WTC11 (cell line): Measurements from ENCODE around the gene CDH18. TPM values are rescaled to one million over a fixed set of nuclear protein-coding genes. Genes with fewer than 3 reads are reported as not detected.

Source experiments
- ATAC-seq: fragments of 200-7000 bp; cut with Tn5 transposase; 2 replicates; pipeline ENCODE4 v1.10.0; 2021; ENCODE audit warnings: mild to moderate bottlenecking, moderate library complexity
- CTCF ChIA-PET: fragments of 300-600 bp; sonication (Branson Sonifier 250); formaldehyde crosslinking; loops from one replicate; lab custom pipeline; 2021; ENCODE audit warnings: antibody characterized with exemption; lab: Charles Lee
- POLR2A ChIA-PET: fragments of 350-600 bp; sonication (Branson Sonifier 250); formaldehyde crosslinking; loops from one replicate; lab custom pipeline; 2021; ENCODE audit warnings: antibody characterized with exemption; lab: Charles Lee
- DNase-seq: peaks from one replicate; pipeline ENCODE4 v3.0.0; 2021; ENCODE audit warnings: low spot score
- H3K27ac Mint-ChIP-seq: 2 replicates; pipeline ENCODE4 v1.8.0; 2021; ENCODE audit warnings: mixed read lengths
- H3K27me3 Mint-ChIP-seq: 2 replicates; pipeline ENCODE4 v1.8.0; 2021; ENCODE audit warnings: low read depth, mild to moderate bottlenecking, moderate library complexity, mixed read lengths
- H3K36me3 Mint-ChIP-seq: 2 replicates; pipeline ENCODE4 v1.8.0; 2021; ENCODE audit warnings: mixed read lengths
- H3K4me1 Mint-ChIP-seq: 2 replicates; pipeline ENCODE4 v1.8.0; 2022; ENCODE audit warnings: mixed read lengths
- H3K4me3 Mint-ChIP-seq: 2 replicates; pipeline ENCODE4 v1.8.0; 2021; ENCODE audit warnings: mild to moderate bottlenecking, moderate library complexity, mixed read lengths
- H3K9me3 Mint-ChIP-seq: 2 replicates; pipeline ENCODE4 v1.8.0; 2021; ENCODE audit warnings: mixed read lengths
- ATF1 ChIP-seq: sonication (generic); formaldehyde crosslinking; IDR thresholded peaks from 2 replicates; pipeline ENCODE4 v1.8.1; 2023; ENCODE audit warnings: mild to moderate bottlenecking, moderate library complexity, missing genetic modification reagents
- CREB1 ChIP-seq: sonication (generic); formaldehyde crosslinking; IDR thresholded peaks from 2 replicates; pipeline ENCODE4 v1.8.0; 2023; ENCODE audit warnings: mild to moderate bottlenecking, missing genetic modification reagents
- CREM ChIP-seq: sonication (generic); formaldehyde crosslinking; IDR thresholded peaks from 2 replicates; pipeline ENCODE4 v1.8.1; 2022; ENCODE audit warnings: mild to moderate bottlenecking, missing genetic modification reagents, moderate library complexity
- MAX ChIP-seq: sonication (generic); formaldehyde crosslinking; IDR thresholded peaks from 2 replicates; pipeline ENCODE4 v1.8.0; 2022; ENCODE audit warnings: mild to moderate bottlenecking, missing genetic modification reagents
- MLX ChIP-seq: sonication (generic); formaldehyde crosslinking; IDR thresholded peaks from 2 replicates; pipeline ENCODE4 v1.8.1; 2023; ENCODE audit warnings: mild to moderate bottlenecking, missing genetic modification reagents, moderate library complexity
- NR3C1 ChIP-seq: sonication (generic); formaldehyde crosslinking; conservative IDR thresholded peaks from 2 replicates; pipeline ENCODE4 v1.8.1; 2023; ENCODE audit warnings: low read depth, mild to moderate bottlenecking, missing genetic modification reagents
- PREB ChIP-seq: sonication (generic); formaldehyde crosslinking; IDR thresholded peaks from 2 replicates; pipeline ENCODE4 v1.8.1; 2022; ENCODE audit warnings: mild to moderate bottlenecking, missing genetic modification reagents, moderate library complexity, borderline replicate concordance
- TP53 ChIP-seq: sonication (generic); formaldehyde crosslinking; IDR thresholded peaks from 2 replicates; pipeline ENCODE4 v1.8.1; 2023; ENCODE audit warnings: mild to moderate bottlenecking, missing genetic modification reagents
- USF1 ChIP-seq: sonication (generic); formaldehyde crosslinking; IDR thresholded peaks from 2 replicates; pipeline ENCODE4 v1.8.0; 2022; ENCODE audit warnings: mild to moderate bottlenecking, missing genetic modification reagents
- ZNF396 ChIP-seq: fragments of 250-450 bp; sonication (Bioruptor Pico); IDR thresholded peaks from 2 replicates; pipeline ENCODE4 v1.8.0; 2021; ENCODE audit warnings: mild to moderate bottlenecking, moderate library complexity, borderline replicate concordance
- total RNA-seq: library from RNA; stranded (reverse); gene quantifications from 3 replicates; pipeline ENCODE4 v1.2.3, GENCODE V29; 2021
- TF ChIP-seq, protein P1 (sequence below): sonication (generic); formaldehyde crosslinking; conservative IDR thresholded peaks from 2 replicates; pipeline ENCODE4 v1.8.1; 2022; ENCODE audit warnings: mild to moderate bottlenecking, missing genetic modification reagents
- TF ChIP-seq, protein P2 (sequence below): sonication (generic); formaldehyde crosslinking; IDR thresholded peaks from 2 replicates; pipeline ENCODE4 v1.8.1; 2022; ENCODE audit warnings: mild to moderate bottlenecking, moderate library complexity, missing genetic modification reagents
- TF ChIP-seq, protein P3 (sequence below): sonication (generic); formaldehyde crosslinking; IDR thresholded peaks from 2 replicates; pipeline ENCODE4 v1.8.0; 2022; ENCODE audit warnings: mild to moderate bottlenecking, missing genetic modification reagents
- TF ChIP-seq, protein P4 (sequence below): sonication (generic); formaldehyde crosslinking; IDR thresholded peaks from 2 replicates; pipeline ENCODE4 v1.8.1; 2023; ENCODE audit warnings: mild to moderate bottlenecking, missing genetic modification reagents, moderate library complexity

Gene CDH18
- total RNA-seq, 1 experiment from 2014 or later, result 0.24 TPM

DNA sequence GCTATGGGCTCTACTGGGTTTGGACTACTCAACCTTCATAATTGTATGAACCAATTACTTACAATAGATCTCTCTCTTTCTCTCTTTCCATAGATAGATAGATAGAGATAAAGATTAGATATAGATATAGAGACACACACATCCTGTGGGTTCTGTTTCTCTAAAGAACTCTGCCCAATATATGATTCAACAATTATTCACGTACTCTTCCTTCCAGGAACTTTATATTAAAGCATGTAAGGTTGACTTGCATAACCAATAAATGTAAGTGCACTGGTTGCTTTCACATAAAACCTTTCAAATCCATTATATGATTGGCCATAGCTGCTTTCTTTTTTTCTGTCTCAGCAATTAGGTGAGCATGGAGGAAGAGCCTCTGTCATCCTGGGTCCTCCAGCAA is 46.7 kb upstream of the CDH18 start:
- Mint-ChIP-seq H3K27me3 (no peaks in the 10 kb centered on the region; the same call in 1 of the 2 replicates), H3K27ac (no peak overlapping the region), H3K9me3 (peaks cover 50% of the 10 kb centered on the region), H3K36me3 (peaks cover 10% of the 10 kb centered on the region), H3K4me3 (no peak overlapping the region), H3K4me1 (peaks cover 4% of the 10 kb centered on the region; the same call in 1 of the 2 replicates)
- POLR2A ChIA-PET, result no interaction called here
- CTCF ChIA-PET, result no interaction called here
- TF ChIP-seq, protein P1, sequence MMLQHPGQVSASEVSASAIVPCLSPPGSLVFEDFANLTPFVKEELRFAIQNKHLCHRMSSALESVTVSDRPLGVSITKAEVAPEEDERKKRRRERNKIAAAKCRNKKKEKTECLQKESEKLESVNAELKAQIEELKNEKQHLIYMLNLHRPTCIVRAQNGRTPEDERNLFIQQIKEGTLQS (CRISPR knock-in tag), result no peak
- TF ChIP-seq PREB, result no peak
- no peak for DNase-seq
- no peak for ATAC-seq

- H3K4me3 Mint-ChIP-seq, result no peak overlapping the region
- peaks cover 4% of the 10 kb centered on the region; the same call in 1 of the 2 replicates for H3K4me1 Mint-ChIP-seq
- ATAC-seq, result no peak
- H3K36me3 Mint-ChIP-seq, result peaks cover 8% of the 10 kb centered on the region
- no peaks in the 10 kb centered on the region; the same call in 1 of the 2 replicates for H3K27me3 Mint-ChIP-seq
- ChIA-PET CTCF (no interaction called here), POLR2A (no interaction called here)
- peaks cover 42% of the 10 kb centered on the region for H3K9me3 Mint-ChIP-seq
- no peak for DNase-seq
- H3K27ac Mint-ChIP-seq, result no peak overlapping the region
- no peak for TF ChIP-seq CREM (CRISPR knock-in tag)
- TF ChIP-seq TP53 (CRISPR knock-in tag), result no peak
- TF ChIP-seq MAX (CRISPR knock-in tag), result no peak
- no peak for TF ChIP-seq ATF1
- TF ChIP-seq, protein P2, sequence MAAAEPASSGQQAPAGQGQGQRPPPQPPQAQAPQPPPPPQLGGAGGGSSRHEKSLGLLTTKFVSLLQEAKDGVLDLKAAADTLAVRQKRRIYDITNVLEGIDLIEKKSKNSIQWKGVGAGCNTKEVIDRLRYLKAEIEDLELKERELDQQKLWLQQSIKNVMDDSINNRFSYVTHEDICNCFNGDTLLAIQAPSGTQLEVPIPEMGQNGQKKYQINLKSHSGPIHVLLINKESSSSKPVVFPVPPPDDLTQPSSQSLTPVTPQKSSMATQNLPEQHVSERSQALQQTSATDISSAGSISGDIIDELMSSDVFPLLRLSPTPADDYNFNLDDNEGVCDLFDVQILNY (CRISPR knock-in tag), result no peak
- no peak for TF ChIP-seq ZNF396 (CRISPR knock-in tag)
- TF ChIP-seq CREB1, result no peak
- no peak for TF ChIP-seq USF1 (CRISPR knock-in tag)
- no peak for TF ChIP-seq MLX
These were observed 45.9 kb upstream of the CDH18 start for GRCh38 chr5:20033881-20034280.

DNA sequence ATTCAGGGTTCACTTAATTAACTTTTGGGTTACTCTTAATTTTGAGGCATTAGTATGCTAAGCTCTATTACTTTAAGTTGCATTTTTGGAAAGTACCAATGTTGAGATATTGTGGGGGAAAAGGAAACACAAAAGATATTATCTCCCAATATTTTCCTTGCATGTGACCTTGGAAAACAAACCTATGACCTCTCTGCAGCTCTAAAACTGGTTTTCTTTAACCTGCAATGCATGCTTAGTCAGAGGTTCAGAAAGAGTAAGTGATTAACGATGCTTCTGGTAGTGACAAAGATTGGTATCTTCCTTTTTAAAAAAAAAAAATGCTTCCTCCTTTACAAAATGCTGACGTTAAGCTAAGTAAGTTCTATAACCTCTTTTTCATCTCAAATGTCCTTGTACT is 44.9 kb upstream of the CDH18 start:
- Mint-ChIP-seq H3K4me1 (peaks cover 4% of the 10 kb centered on the region; the same call in 1 of the 2 replicates), H3K27ac (no peak overlapping the region), H3K36me3 (peaks cover 4% of the 10 kb centered on the region; the same call in 1 of the 2 replicates)
- no peak for ATAC-seq
- CTCF ChIA-PET, result no interaction called here
- TF ChIP-seq, protein P3, sequence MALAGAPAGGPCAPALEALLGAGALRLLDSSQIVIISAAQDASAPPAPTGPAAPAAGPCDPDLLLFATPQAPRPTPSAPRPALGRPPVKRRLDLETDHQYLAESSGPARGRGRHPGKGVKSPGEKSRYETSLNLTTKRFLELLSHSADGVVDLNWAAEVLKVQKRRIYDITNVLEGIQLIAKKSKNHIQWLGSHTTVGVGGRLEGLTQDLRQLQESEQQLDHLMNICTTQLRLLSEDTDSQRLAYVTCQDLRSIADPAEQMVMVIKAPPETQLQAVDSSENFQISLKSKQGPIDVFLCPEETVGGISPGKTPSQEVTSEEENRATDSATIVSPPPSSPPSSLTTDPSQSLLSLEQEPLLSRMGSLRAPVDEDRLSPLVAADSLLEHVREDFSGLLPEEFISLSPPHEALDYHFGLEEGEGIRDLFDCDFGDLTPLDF (CRISPR knock-in tag), result no peak
- TF ChIP-seq NR3C1, result no peak
- TF ChIP-seq, protein P4, sequence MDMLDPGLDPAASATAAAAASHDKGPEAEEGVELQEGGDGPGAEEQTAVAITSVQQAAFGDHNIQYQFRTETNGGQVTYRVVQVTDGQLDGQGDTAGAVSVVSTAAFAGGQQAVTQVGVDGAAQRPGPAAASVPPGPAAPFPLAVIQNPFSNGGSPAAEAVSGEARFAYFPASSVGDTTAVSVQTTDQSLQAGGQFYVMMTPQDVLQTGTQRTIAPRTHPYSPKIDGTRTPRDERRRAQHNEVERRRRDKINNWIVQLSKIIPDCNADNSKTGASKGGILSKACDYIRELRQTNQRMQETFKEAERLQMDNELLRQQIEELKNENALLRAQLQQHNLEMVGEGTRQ (CRISPR knock-in tag), result no peak
- TF ChIP-seq, all 79 proteins: peak for 0
- no peaks in the 10 kb centered on the region for H3K27me3 Mint-ChIP-seq
- H3K9me3 Mint-ChIP-seq, result peaks cover 36% of the 10 kb centered on the region
- H3K4me3 Mint-ChIP-seq, result no peak overlapping the region
- POLR2A ChIA-PET, result no interaction called here
- DNase-seq, result no peak
